RWPE2 (cell line): ENCODE results near the gene E2F6.

Source experiments
- ATAC-seq: fragments of 200-7000 bp; cut with Tn5 transposase; 3 replicates; pipeline ENCODE4 v1.9.1; 2021; ENCODE audit warnings: low read depth
- DNase-seq: peaks from one replicate; pipeline ENCODE4 v3.0.0-alpha.2; 2020; ENCODE audit warnings: low spot score
- H3K27ac ChIP-seq: fragments of 450-650 bp; 2 replicates; pipeline ENCODE4 v1.5.1; 2017; ENCODE audit warnings: mild to moderate bottlenecking; ENCODE audit not compliant: poor library complexity, severe bottlenecking
- H3K27me3 ChIP-seq: fragments of 250-450 bp; sonication (Bioruptor Pico); 2 replicates; pipeline ENCODE4 v1.5.1; 2021; ENCODE audit warnings: mild to moderate bottlenecking, moderate library complexity; ENCODE audit not compliant: insufficient read depth, poor library complexity, severe bottlenecking
- H3K36me3 ChIP-seq: fragments of 250-450 bp; sonication (Bioruptor Pico); 2 replicates; pipeline ENCODE4 v1.5.1; 2020; ENCODE audit warnings: low read depth, mild to moderate bottlenecking, moderate library complexity
- H3K4me1 ChIP-seq: fragments of 250-450 bp; sonication (Bioruptor Pico); 2 replicates; pipeline ENCODE4 v1.5.1; 2021; ENCODE audit warnings: mild to moderate bottlenecking, moderate library complexity; ENCODE audit not compliant: insufficient read depth, poor library complexity, severe bottlenecking
- H3K4me3 ChIP-seq: fragments of 250-450 bp; sonication (Bioruptor Pico); 2 replicates; pipeline ENCODE4 v1.5.1; 2021; ENCODE audit warnings: mild to moderate bottlenecking, moderate library complexity; ENCODE audit not compliant: severe bottlenecking
- H3K9me3 ChIP-seq: fragments of 250-450 bp; sonication (Bioruptor Pico); 2 replicates; pipeline ENCODE4 v1.5.1; 2021; ENCODE audit warnings: mild to moderate bottlenecking, moderate library complexity; ENCODE audit not compliant: severe bottlenecking
- TF ChIP-seq, protein P1 (sequence below): fragments of 450-650 bp; IDR thresholded peaks from one replicate; pipeline ENCODE4 v1.5.1; 2017; ENCODE audit warnings: mild to moderate bottlenecking, moderate library complexity; ENCODE audit not compliant: poor library complexity, severe bottlenecking

The E2F6 gene

GRCh38 chr2:11490194-11490593 lies 24.2 kb upstream of the E2F6 start:
- Histone ChIP-seq H3K4me3 (no peak overlapping the region), H3K36me3 (no peaks in the 10 kb centered on the region), H3K9me3 (no peaks in the 10 kb centered on the region), H3K27me3 (peaks cover 5% of the 10 kb centered on the region), H3K4me1 (no peaks in the 10 kb centered on the region), H3K27ac (no peak overlapping the region)
- TF ChIP-seq, protein P1, sequence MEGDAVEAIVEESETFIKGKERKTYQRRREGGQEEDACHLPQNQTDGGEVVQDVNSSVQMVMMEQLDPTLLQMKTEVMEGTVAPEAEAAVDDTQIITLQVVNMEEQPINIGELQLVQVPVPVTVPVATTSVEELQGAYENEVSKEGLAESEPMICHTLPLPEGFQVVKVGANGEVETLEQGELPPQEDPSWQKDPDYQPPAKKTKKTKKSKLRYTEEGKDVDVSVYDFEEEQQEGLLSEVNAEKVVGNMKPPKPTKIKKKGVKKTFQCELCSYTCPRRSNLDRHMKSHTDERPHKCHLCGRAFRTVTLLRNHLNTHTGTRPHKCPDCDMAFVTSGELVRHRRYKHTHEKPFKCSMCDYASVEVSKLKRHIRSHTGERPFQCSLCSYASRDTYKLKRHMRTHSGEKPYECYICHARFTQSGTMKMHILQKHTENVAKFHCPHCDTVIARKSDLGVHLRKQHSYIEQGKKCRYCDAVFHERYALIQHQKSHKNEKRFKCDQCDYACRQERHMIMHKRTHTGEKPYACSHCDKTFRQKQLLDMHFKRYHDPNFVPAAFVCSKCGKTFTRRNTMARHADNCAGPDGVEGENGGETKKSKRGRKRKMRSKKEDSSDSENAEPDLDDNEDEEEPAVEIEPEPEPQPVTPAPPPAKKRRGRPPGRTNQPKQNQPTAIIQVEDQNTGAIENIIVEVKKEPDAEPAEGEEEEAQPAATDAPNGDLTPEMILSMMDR = no peak
- no peak for DNase-seq
- no peak for ATAC-seq

- Histone ChIP-seq H3K4me3 (no peak overlapping the region), H3K4me1 (no peaks in the 10 kb centered on the region)
Measured at GRCh38 chr2:11488809-11489208, 22.8 kb upstream of the E2F6 start.

DNA sequence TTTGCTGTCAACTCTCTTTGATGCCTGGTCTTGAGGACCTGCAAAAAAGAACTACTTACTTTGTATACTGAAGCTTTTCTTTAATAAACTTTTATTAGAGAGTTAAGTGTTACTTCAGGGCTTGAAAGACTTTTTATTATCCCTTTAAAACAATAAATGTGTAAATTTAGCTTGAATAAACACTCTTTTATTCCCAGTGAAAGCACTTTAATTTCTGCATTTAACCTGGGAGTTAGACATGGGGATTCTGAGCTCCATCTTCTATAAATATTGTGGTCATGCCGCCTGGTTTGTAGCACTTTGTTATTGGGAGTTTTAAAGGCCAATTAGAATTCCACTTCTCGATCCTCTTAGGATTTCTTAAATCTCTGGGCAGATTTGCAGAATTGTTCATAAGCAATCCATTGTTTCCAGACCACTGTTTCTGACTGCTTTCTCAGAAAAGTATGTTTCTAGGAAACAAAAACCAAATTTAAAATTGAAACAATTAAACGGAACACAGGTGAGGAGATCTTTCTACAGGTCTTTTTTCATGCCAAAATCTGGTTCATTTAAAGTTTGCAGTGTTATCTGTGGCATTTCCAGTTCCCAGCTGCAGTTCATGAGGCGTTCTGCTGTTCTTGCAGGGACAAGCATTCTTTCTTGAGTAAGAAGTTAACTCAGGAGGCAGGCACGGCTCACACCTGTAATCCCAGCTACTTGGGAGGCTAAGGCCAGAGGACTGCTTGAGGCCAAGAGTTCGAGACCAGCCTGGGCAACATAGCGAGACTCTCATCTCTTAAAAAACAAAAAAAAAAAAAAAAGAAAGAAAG lies 18.1 kb upstream of the E2F6 start:
- Histone ChIP-seq H3K27me3 (peaks cover 15% of the 10 kb centered on the region), H3K4me3 (no peak overlapping the region), H3K27ac (no peak overlapping the region), H3K9me3 (no peaks in the 10 kb centered on the region), H3K4me1 (no peaks in the 10 kb centered on the region), H3K36me3 (no peaks in the 10 kb centered on the region)
- ATAC-seq (no peak), DNase-seq (no peak)
- TF ChIP-seq, protein P1 = no peak

More at GRCh38 chr2:11488809-11489208, 22.8 kb upstream of the E2F6 start:
- DNase-seq = no peak
- Histone ChIP-seq H3K27ac (no peak overlapping the region), H3K9me3 (no peaks in the 10 kb centered on the region), H3K36me3 (no peaks in the 10 kb centered on the region), H3K27me3 (peaks cover 6% of the 10 kb centered on the region)
- no peak for ATAC-seq
- TF ChIP-seq, protein P1 = no peak

DNA sequence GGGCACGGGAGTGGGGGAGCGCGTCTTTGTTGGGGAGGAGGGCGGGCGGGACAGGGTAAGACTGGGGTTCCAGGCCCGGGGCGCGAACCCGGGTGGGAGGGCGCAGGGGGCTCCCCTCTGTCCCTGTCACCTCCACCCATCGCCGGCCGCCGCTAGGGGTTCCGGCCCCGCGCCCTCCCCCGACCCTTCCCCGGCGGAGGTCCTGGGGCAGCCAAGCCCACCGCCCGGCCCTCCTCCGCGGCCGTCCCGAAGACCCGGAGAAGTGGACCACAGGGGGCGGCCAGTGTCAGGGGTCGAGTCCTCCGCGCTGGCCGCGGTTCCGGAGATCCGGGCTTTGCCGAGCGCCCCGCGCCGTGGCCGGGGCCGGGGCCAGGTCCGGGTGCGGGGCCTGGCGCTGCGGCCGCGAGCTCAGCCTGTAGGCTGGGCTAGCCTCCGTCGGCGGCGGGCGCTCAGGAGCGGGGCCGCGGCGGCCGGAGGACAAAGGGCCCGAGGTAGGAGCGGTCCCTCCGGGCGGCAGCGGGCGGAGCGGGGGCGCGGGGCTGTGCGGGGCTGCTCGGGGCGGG lies 16.6 kb upstream of the E2F6 start:
- TF ChIP-seq, protein P1 = no peak
- peak; percentile 54 for ATAC-seq
- Histone ChIP-seq H3K4me3 (peak overlapping the region; percentile 34), H3K36me3 (no peaks in the 10 kb centered on the region), H3K27me3 (peaks cover 15% of the 10 kb centered on the region), H3K4me1 (no peaks in the 10 kb centered on the region), H3K9me3 (no peaks in the 10 kb centered on the region), H3K27ac (no peak overlapping the region)
- no peak for DNase-seq
